Embryonic facial prominence (tissue), 1 donor: ENCODE results near the gene DUSP3.
"Not testable (repeated sequence)": the region's sequence is repeated elsewhere in the genome, so short reads cannot be mapped to it uniquely, and the experiment has no call there.

Source experiments
- DNase-seq: peaks from one replicate; pipeline ENCODE4 v3.0.0-alpha.2; 2016; ENCODE audit errors: extremely low spot score

DUSP3 gene

DNA sequence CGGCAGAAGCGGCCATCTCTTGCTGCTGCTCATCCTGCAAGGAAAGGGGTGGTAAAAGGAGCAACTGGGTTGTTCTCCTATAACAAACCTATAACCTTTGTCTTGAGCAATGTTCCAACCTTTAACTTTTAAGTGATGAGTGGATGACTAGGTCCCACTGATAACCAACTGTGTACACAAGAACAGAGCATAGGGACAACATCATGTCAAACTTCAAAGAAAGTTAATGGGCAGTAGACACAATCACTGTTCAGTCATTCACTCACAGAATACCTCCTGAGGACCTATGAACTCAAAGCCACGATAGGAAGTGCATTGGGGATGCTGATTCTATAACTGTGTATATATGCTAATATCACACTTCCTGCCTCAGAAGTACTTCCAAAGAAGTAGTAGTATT, 23.1 kb upstream of the DUSP3 start:
- no peak for DNase-seq

- DNase-seq, result no peak
Observed at GRCh38 chr17:43800736-43801135, 22.0 kb upstream of the DUSP3 start.

- no peak for DNase-seq
Observed at GRCh38 chr17:43799047-43799446, 20.3 kb upstream of the DUSP3 start.

DNA sequence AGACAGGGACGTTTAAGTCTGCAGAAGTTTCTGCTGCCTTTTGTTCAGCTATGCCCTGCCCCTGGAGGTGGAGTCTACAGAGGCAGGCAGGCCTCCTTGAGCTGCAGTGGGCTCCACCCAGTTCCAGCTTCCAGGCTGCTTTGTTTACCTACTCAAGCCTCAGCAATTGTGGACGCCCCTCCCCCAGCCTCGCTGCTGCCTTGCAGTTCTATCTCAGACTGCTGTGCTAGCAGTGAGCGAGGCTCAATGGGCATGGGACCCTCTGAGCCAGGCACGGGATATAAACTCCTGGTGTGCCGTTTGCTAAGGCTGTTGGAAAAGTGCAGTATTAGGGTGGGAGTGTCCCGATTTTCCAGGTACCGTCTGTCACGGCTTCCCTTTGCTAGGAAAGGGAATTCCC, 19.2 kb upstream of the DUSP3 start:
- not testable (repeated sequence) for DNase-seq

GRCh38 chr17:43792668-43793067, 13.9 kb upstream of the DUSP3 start:
- DNase-seq, result not testable (repeated sequence)

- no peak for DNase-seq
Observed at GRCh38 chr17:43791589-43791988, 12.8 kb upstream of the DUSP3 start.

DNA sequence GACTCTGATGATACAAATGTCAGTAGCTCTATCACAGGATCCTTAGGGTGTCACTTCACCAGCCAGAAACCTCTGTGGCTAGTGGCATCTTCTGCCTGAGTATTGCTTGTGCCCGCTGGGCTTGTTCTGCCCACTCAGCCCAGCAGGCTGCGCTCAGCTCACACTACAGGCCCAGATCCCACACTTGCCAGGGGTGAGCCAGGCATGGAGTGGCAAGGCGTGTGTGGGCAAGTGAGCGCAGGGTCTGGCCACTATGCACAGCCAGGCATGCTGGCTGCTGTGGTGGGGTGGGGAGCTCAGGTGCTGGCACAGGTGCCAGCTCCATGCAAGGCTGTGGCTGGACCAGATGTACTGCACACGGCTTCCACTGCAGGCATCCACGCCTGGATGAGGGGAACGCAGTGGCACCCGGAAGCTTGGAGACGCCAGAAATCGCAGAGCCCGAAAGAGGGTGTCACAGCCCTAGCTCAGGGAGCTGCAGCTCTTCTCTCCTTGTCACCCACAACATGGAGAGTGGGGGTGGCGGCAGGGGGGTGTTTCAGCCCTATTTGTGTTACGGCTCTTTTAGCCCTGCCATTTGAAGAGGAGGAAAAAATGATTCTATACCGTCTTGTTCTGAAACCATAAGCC, 11.6 kb upstream of the DUSP3 start:
- DNase-seq, result no peak

DNA sequence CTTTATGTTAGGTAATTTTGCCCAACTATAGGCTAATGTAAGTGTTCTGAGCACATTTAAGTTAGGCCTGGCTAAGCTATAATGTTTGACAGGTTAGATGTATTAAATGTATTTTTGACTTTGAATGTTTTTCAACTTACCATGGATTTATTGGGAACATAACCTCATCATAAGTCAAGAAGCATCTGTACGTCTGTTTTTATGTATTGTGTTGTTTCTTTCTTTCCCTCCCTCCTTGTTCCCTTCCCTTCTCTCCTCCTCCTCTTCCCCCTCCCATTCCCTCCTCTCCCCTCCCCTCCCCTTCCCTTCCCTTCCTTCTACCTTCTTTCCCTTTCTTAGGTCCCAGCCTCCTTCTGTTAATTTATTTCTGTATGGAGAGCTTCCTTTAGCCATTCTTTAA, 10.7 kb upstream of the DUSP3 start:
- DNase-seq, result no peak

DNA sequence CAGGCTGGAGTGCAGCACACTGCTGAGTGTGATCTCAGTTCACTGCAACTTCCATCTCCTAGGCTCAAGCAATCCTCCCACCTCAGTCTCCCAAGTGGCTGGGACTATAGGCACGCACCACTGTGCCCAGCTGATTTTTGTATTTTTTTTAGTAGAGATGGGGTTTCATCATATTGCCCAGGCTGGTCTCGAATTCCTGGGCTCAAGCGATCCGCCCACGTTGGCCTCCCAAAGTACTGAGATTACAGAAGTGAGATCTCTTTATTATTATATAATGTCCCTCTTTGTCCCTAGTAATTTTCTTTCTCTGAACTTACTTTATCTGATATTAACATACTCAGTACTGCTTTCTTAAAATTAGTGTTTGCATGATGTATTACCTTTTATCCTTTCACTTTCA, 9.8 kb upstream of the DUSP3 start:
- no peak for DNase-seq

DNA sequence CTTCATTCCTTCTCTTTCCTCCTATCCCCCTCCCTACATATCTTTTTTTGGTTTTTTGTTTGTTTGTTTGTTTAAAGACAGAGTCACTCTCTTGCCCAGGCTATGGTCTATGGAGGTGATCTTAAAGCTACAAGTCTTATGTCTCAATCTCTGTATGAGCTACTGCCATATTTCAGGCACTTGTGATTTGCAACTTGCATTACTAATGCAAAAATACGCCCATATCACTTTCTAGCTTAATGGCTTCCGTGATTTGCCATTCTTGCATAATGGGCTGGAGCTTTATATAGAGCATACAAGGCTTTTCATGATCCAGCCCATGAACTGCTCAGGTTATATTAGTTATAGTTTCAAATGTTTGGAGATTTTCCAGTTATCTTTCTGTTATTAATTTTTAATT, 9.0 kb upstream of the DUSP3 start:
- DNase-seq, result no peak

DNA sequence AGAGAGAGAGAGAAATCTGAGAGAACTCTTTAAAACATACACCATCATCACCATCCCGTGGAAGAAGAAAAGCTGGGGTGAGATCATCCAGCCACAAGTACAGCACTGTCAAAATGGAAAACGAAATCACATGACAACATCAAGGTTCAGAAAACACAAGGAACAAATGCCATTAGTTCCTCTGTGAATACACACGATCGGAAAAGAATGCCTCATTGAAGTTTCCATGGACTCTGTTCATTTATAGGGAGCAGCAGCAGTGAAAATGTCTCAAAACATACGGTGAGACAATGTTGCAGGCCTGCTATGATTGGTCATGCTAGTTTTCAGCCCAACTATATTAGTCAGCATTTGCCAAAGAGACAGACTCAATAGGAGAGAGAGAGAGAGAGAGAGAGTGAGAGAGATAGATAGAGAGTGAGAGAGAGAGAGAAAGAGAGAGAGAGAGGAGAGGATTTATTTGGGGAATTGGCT, 5.9 kb upstream of the DUSP3 start:
- peak; percentile 33 for DNase-seq

- no peak for DNase-seq
Observed at GRCh38 chr17:43784068-43784467, 5.3 kb upstream of the DUSP3 start.

DNA sequence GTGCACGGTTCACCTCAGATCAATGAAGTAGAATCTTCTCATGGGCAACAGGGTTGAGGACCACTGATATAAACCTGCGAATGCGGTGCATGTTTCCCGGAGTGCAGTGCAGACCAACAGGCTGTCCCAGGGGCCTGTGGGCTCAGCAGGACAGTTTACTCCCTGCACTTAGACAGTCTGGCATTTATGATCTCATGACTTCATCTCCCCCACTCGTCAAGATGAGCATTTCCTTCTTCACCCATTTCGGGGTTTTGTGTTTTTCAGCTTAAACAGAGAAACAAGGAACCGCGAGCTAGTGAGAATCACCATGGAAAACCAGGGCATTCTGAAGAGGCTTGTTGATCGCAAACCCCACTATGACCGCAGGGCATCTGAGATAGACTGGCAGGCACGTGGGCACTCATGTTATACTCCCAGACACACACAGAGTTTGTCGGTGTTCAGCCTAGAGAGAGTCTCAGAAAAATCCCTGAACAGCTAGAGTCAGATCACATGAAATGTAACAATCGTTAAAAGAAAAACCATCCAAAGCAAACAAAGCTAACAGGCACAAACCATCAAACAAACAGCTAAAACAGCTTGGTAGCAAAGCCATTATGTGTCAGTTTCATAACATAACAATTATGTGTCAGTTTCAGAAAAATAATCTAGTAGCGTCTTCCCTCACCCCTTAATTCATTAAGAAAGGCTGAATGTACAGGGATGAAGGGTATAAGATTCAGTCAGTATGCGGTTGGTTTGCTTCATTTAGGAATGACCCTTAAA, 4.3 kb upstream of the DUSP3 start:
- no peak for DNase-seq

DNA sequence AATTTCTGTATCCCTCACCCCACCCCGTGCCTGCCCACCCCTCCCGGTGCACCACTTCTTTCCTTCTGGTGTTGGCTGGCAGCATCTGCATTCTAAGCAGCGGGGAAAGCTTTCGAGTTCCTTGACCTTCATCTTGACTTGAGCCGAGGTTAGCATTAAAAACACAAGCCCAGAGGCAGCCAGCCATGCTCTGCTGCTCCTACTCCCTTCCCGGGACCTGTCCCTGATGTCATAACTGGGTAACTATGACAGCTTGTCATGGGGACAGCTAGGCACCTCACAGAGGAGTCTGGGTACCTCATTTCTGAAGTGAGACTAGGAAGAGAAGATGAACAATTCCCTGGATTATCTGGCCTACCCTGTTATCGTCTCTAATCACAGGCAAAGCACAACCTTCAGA, 1.4 kb upstream of the DUSP3 start, which contains the start of gene CFAP97D1:
Gene CFAP97D1, plus strand, starts transcription at position 301 of the 400 bp plus-strand sequence. Its CDS starts 28 bp downstream, at position 329.
- no peak for DNase-seq

DNA sequence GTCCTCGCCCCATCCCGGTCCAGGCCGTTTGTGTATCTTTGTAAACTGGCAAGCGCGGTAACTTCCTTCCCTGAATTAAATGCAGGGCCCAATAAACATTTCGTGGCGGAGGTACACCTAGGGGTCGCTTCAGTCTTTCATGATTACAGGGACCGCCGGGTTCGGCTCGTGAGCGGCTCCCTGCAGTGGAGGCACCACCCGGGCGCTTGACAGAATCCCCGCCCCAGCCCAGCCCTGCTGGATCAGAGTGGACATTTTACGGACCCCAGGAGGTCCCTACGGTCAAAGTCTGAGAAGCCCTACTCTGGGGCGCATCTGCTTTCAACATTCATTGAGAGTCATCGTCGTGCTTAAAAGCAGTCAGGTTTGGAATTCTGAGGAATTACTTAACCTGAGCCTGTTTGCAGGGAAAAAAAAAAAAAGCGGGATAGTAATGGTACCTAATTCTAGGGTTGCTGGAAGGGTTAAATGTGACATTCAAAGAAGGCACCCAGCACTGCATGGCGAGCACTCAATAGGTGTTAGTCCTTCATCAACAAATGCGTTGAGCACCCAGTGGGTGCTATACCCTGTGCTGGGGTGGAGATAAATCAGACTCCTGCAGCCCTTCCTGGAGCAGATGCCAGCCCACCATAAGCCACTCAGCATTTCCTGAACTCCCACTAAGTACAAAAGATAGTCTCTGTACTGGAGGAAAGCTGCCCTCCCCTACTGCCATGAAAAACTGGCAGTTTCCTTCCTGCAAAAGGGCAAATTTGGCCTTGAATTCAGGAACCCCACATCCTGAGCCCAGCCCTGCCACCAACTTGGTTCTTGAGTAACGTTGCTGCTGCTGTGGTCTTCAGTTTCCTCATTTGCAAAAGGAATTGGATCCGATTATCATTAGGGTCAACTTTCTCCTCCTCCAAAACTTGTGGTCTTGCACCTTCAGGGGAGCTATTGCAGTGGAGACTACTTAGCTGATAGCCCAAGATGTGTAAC, 658 bp upstream of the DUSP3 start:
- DNase-seq, result no peak

- no peak for DNase-seq
Observed at GRCh38 chr17:43774304-43775250, 4.2 kb downstream of the DUSP3 start.

GRCh38 chr17:43772877-43773648, 5.7 kb downstream of the DUSP3 start:
- no peak for DNase-seq

GRCh38 chr17:43771463-43771862, 7.3 kb downstream of the DUSP3 start:
- DNase-seq, result no peak

- DNase-seq, result no peak
Observed at GRCh38 chr17:43770957-43771356, 7.8 kb downstream of the DUSP3 start.

DNA sequence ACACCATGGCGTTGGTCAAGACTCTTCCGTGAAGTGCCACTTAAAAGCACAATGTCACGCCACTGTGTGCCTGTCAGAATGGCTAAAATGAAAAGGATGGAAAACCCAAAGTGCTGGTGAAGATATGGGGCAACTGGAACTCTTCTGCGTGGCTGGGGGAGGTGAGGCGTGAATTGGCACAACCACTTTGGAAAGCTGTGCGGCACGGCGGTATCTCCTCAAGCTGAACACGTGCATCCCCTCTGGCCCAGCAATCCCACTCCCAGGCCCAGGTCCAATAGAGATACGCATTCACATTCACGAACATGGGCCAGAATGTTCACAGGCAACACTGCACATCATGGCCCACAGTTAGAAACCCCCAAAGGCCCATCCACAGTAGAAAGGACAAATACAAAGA, 8.9 kb downstream of the DUSP3 start:
- no peak for DNase-seq
